B cell (primary cell): ENCODE data around the gene CD96.

Experiments used
- EZH2 ChIP-seq: IDR thresholded peaks from 2 replicates; pipeline ENCODE4 v1.6.1; 2012; ENCODE audit warnings: borderline replicate concordance, low read depth, mild to moderate bottlenecking, moderate library complexity, low read length; ENCODE audit not compliant: insufficient read depth, poor library complexity, severe bottlenecking
- TF ChIP-seq, protein P1 (sequence below): fragments of 200-600 bp; IDR thresholded peaks from one replicate; pipeline ENCODE4 v1.8.0; 2022; ENCODE audit warnings: antibody characterized with exemption, mild to moderate bottlenecking

DNA sequence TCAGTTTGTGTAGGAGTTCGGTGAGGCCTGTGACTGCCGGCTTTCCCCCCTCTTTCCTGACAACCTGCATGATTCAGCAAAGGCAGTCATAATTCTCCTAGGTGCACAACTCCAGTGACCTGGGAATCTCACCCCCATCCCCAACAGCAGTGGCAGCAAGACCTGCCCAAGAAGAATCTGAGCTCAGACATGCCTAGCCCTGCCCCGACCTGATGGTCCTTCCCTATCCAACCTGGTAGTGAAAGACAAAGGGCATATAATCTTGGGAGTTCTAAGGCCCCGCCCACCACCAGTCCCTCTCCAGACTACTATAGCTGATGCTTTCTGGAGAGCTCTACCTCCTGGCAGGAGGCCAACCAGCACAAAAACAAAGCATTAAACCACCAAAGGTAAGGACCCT, 97.3 kb downstream of the CD96 start:
- TF ChIP-seq, protein P1, sequence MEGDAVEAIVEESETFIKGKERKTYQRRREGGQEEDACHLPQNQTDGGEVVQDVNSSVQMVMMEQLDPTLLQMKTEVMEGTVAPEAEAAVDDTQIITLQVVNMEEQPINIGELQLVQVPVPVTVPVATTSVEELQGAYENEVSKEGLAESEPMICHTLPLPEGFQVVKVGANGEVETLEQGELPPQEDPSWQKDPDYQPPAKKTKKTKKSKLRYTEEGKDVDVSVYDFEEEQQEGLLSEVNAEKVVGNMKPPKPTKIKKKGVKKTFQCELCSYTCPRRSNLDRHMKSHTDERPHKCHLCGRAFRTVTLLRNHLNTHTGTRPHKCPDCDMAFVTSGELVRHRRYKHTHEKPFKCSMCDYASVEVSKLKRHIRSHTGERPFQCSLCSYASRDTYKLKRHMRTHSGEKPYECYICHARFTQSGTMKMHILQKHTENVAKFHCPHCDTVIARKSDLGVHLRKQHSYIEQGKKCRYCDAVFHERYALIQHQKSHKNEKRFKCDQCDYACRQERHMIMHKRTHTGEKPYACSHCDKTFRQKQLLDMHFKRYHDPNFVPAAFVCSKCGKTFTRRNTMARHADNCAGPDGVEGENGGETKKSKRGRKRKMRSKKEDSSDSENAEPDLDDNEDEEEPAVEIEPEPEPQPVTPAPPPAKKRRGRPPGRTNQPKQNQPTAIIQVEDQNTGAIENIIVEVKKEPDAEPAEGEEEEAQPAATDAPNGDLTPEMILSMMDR: no peak
- TF ChIP-seq EZH2: no peak
